ENCODE data around the gene OPCML. TPM values are rescaled to one million over a fixed set of nuclear protein-coding genes. Genes with fewer than 3 reads are reported as not detected.

The OPCML gene
- total RNA-seq, 2 donors from 2014 or later: 0.34 TPM; not detected in 1

DNA sequence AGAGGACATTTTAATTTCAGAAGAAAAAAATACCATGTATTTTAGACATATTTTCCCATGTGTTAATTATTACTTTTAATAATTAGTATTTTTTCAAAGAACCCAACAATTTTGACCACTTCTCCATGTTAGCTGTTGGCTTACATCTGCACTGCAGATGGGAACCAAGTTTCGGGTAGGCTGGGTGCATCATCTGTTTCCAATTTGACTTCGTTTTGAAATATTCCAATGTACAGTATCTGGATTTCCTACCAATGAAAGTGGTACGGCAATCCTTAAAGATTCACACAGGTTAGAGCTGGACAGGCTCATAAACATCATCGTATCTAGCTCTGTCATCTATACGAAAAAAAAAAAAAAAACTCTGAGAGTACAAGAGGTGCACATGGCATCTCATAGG, 670.2 kb downstream of the OPCML start:
- TF ChIP-seq POLR2A (IDR thresholded peaks at IDR 0.05): no peak
- TF ChIP-seq, protein P1, sequence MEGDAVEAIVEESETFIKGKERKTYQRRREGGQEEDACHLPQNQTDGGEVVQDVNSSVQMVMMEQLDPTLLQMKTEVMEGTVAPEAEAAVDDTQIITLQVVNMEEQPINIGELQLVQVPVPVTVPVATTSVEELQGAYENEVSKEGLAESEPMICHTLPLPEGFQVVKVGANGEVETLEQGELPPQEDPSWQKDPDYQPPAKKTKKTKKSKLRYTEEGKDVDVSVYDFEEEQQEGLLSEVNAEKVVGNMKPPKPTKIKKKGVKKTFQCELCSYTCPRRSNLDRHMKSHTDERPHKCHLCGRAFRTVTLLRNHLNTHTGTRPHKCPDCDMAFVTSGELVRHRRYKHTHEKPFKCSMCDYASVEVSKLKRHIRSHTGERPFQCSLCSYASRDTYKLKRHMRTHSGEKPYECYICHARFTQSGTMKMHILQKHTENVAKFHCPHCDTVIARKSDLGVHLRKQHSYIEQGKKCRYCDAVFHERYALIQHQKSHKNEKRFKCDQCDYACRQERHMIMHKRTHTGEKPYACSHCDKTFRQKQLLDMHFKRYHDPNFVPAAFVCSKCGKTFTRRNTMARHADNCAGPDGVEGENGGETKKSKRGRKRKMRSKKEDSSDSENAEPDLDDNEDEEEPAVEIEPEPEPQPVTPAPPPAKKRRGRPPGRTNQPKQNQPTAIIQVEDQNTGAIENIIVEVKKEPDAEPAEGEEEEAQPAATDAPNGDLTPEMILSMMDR (IDR thresholded peaks at IDR 0.05): no peak
- no peak for TF ChIP-seq POLR2AphosphoS5 (IDR thresholded peaks at IDR 0.05)
- no peaks in the 10 kb centered on the region for H3K27me3 ChIP-seq (replicated peaks; ENCODE audit: insufficient read depth)
- no peaks in the 10 kb centered on the region for H3K9me3 ChIP-seq
- WGBS: 76% methylated on average over 5 of the region's 5 CpGs
- no peak for DNase-seq (ENCODE audit: low spot score)
- intact Hi-C loops (cut with DNase I): no loop called here
- H3K36me3 ChIP-seq: no peaks in the 10 kb centered on the region
- H3K4me3 ChIP-seq: no peak overlapping the region
- no peaks in the 10 kb centered on the region for H3K4me1 ChIP-seq (replicated peaks)
- no peak overlapping the region for H3K27ac ChIP-seq

DNA sequence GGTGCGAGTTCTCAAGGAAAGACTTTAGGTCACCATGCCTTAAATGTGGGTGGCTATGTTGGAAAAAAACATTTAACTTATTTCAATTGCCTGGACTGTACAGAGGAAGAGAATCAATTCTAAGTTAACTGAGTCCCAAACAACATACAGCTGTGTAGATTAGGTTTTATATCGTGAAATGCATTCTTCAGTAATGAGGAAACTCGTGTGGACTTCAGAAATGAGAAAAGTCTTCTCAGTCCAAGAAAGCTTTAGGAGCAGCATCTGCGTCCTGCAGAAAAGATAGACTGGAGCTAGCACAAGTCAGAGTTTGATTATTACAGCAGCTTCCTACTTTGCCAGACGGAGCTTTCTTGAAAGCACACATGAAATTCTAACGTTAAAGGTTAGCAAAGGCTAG, 673.0 kb downstream of the OPCML start:
- 69% methylated on average over 6 of the region's 6 CpGs for WGBS
- Histone ChIP-seq H3K9me3 (no peaks in the 10 kb centered on the region), H3K4me3 (no peak overlapping the region), H3K4me1 (replicated peaks) (no peaks in the 10 kb centered on the region), H3K27me3 (replicated peaks; ENCODE audit: insufficient read depth) (no peaks in the 10 kb centered on the region), H3K27ac (no peak overlapping the region), H3K36me3 (no peaks in the 10 kb centered on the region)
- DNase-seq (ENCODE audit: low spot score): no peak
- TF ChIP-seq, protein P1 (IDR thresholded peaks at IDR 0.05): no peak
- TF ChIP-seq POLR2A (IDR thresholded peaks at IDR 0.05) (no peak), POLR2AphosphoS5 (IDR thresholded peaks at IDR 0.05) (no peak)
- intact Hi-C loops (cut with DNase I): no loop called here

DNA sequence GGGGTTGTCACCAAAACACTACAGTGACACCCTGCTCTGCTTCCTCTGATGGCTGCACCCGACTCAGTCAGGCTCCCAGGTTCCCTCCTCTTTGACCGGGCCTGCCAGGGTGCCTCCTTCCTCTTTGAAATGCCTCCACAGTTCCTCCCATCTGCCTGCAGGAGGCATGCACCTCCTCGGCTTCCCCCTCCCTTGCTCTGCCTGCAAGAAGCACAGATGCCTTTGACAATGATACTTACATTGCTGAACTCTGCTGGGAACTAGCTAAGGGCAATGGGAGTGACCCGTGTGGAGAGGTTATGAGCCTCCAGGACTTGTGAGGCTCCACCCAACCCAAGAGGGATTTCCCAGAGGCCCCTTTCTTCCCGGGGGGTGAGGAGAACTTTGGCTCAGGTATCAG, 674.1 kb downstream of the OPCML start:
- whole genome bisulfite sequencing: 17% methylated on average over 5 of the region's 5 CpGs
- H3K27ac ChIP-seq: no peak overlapping the region
- intact Hi-C loops (cut with DNase I): no loop called here
- no peak overlapping the region for H3K4me3 ChIP-seq
- H3K9me3 ChIP-seq: no peaks in the 10 kb centered on the region
- no peak for TF ChIP-seq POLR2AphosphoS5 (IDR thresholded peaks at IDR 0.05)
- no peak for TF ChIP-seq POLR2A (IDR thresholded peaks at IDR 0.05)
- TF ChIP-seq, protein P1 (IDR thresholded peaks at IDR 0.05): no peak
- H3K36me3 ChIP-seq: no peaks in the 10 kb centered on the region
- no peaks in the 10 kb centered on the region for H3K27me3 ChIP-seq (replicated peaks; ENCODE audit: insufficient read depth)
- DNase-seq (ENCODE audit: low spot score): no peak
- no peaks in the 10 kb centered on the region for H3K4me1 ChIP-seq (replicated peaks)

DNA sequence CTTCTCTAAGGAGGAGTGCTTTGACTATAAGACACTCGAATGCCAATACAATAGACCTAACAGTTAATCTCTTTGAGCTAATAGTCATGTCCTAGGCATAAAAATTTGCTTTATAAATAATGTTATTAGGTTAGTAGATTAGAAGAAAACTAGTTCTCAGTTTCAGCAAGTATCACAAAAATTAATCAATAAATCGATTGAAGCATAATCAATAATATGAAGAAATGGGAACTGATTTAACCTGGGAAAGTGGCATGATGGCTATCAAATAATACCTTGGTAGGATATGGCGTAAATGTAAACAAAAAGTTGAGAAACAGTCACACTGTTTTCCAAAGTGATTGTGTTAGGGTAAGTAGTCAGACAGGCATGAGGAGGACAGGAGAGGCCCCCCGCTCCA, 676.3 kb downstream of the OPCML start:
- Histone ChIP-seq H3K4me3 (no peak overlapping the region), H3K36me3 (no peaks in the 10 kb centered on the region), H3K4me1 (replicated peaks) (no peaks in the 10 kb centered on the region), H3K27me3 (replicated peaks; ENCODE audit: insufficient read depth) (no peaks in the 10 kb centered on the region), H3K9me3 (no peaks in the 10 kb centered on the region), H3K27ac (no peak overlapping the region)
- DNase-seq (ENCODE audit: low spot score): no peak
- intact Hi-C loops (cut with DNase I): no loop called here
- 86% methylated on average over 4 of the region's 4 CpGs for WGBS
- TF ChIP-seq POLR2AphosphoS5 (IDR thresholded peaks at IDR 0.05) (no peak), POLR2A (IDR thresholded peaks at IDR 0.05) (no peak)
- TF ChIP-seq, protein P1 (IDR thresholded peaks at IDR 0.05): no peak

DNA sequence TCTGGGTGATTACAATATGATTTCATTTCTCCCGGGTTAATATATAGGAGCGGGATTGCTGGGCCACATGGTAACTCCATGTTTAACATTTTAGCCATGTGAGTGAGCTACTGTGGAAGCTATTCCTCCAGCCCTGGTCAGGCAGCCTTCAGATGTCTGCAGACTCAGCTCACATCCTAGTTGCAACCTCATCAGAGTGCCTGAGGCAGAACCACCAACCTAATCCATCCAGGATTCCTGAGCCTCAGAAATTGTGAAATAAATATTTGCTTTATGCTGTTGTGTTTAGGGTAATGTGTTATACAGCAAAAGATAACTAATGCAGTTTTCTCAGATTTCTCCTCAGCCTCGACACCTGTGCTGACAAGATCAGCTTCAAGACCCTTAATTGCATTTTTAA, 676.8 kb downstream of the OPCML start:
- intact Hi-C loops (cut with DNase I): no loop called here
- no peak overlapping the region for H3K27ac ChIP-seq
- no peaks in the 10 kb centered on the region for H3K36me3 ChIP-seq
- no peak for TF ChIP-seq POLR2AphosphoS5 (IDR thresholded peaks at IDR 0.05)
- TF ChIP-seq, protein P1 (IDR thresholded peaks at IDR 0.05): no peak
- TF ChIP-seq POLR2A (IDR thresholded peaks at IDR 0.05): no peak
- WGBS: 97% methylated on average over 3 of the region's 3 CpGs
- H3K27me3 ChIP-seq (replicated peaks; ENCODE audit: insufficient read depth): no peaks in the 10 kb centered on the region
- DNase-seq (ENCODE audit: low spot score): no peak
- no peaks in the 10 kb centered on the region for H3K9me3 ChIP-seq
- no peaks in the 10 kb centered on the region for H3K4me1 ChIP-seq (replicated peaks)
- no peak overlapping the region for H3K4me3 ChIP-seq

Data from prostate gland (tissue), 2 donors.